SK-N-SH treated with all-trans-retinoic acid at 6 μM for 48 hours (cell line): Measurements from ENCODE around the gene AQP4.

Experiments used
- ATAC-seq: fragments of 200-7000 bp; cut with Tn5 transposase; 3 replicates; pipeline ENCODE4 v1.9.1; 2020; ENCODE audit warnings: mild to moderate bottlenecking, moderate library complexity
- ARNTL ChIP-seq: fragments of 450-650 bp; formaldehyde crosslinking; IDR thresholded peaks from 2 replicates; pipeline ENCODE4 v1.5.0; 2020; ENCODE audit warnings: low read depth, mild to moderate bottlenecking, moderate library complexity, borderline replicate concordance
- CREB5 ChIP-seq: fragments of 250-450 bp; sonication (Bioruptor Pico); IDR thresholded peaks from 2 replicates; pipeline ENCODE4 v1.5.1; 2020; ENCODE audit warnings: low read depth, mild to moderate bottlenecking, moderate library complexity
- CSRNP3 ChIP-seq: fragments of 250-450 bp; sonication (Bioruptor Pico); IDR thresholded peaks from 2 replicates; pipeline ENCODE4 v1.5.1; 2021; ENCODE audit warnings: mild to moderate bottlenecking, moderate library complexity
- ESRRG ChIP-seq: fragments of 250-450 bp; sonication (Bioruptor Pico); IDR thresholded peaks from 2 replicates; pipeline ENCODE4 v1.6.1; 2021; ENCODE audit warnings: mild to moderate bottlenecking
- GLIS3 ChIP-seq: fragments of 250-450 bp; sonication (Bioruptor Pico); IDR thresholded peaks from 2 replicates; pipeline ENCODE4 v1.5.0; 2020; ENCODE audit warnings: mild to moderate bottlenecking, moderate library complexity
- ISL1 ChIP-seq: fragments of 250-450 bp; sonication (Bioruptor Pico); IDR thresholded peaks from 2 replicates; pipeline ENCODE4 v2.1.2; 2022; ENCODE audit warnings: mild to moderate bottlenecking, moderate library complexity
- OSR1 ChIP-seq: fragments of 250-450 bp; sonication (Bioruptor Pico); IDR thresholded peaks from 2 replicates; pipeline ENCODE4 v1.8.0; 2022; ENCODE audit warnings: moderate library complexity, mild to moderate bottlenecking, inconsistent platforms
- PATZ1 ChIP-seq: fragments of 250-450 bp; sonication (Bioruptor Pico); IDR thresholded peaks from 2 replicates; pipeline ENCODE4 v1.8.0; 2020; ENCODE audit warnings: mild to moderate bottlenecking, moderate library complexity, borderline replicate concordance
- POU6F1 ChIP-seq: fragments of 250-450 bp; sonication (Bioruptor Pico); IDR thresholded peaks from 2 replicates; pipeline ENCODE4 v1.8.0; 2021; ENCODE audit warnings: low read depth, mild to moderate bottlenecking, moderate library complexity, borderline replicate concordance
- PPARA ChIP-seq: fragments of 250-450 bp; sonication (Bioruptor Pico); IDR thresholded peaks from 2 replicates; pipeline ENCODE4 v1.5.0; 2020; ENCODE audit warnings: mild to moderate bottlenecking, borderline replicate concordance
- SNAI2 ChIP-seq: fragments of 250-450 bp; sonication (Bioruptor Pico); IDR thresholded peaks from 2 replicates; pipeline ENCODE4 v1.5.0; 2020; ENCODE audit warnings: mild to moderate bottlenecking, moderate library complexity
- TCF4 ChIP-seq: fragments of 250-450 bp; sonication (Bioruptor Pico); IDR thresholded peaks from 2 replicates; pipeline ENCODE4 v1.8.0; 2021; ENCODE audit warnings: mild to moderate bottlenecking, moderate library complexity, borderline replicate concordance
- TSHZ2 ChIP-seq: fragments of 250-450 bp; sonication (Bioruptor Pico); IDR thresholded peaks from 2 replicates; pipeline ENCODE4 v1.5.0; 2020; ENCODE audit warnings: mild to moderate bottlenecking, moderate library complexity
- ZC3H10 ChIP-seq: fragments of 250-450 bp; sonication (Bioruptor Pico); IDR thresholded peaks from 2 replicates; pipeline ENCODE4 v1.5.1; 2021; ENCODE audit warnings: mild to moderate bottlenecking, moderate library complexity
- ZFP30 ChIP-seq: fragments of 450-650 bp; formaldehyde crosslinking; IDR thresholded peaks from 2 replicates; pipeline ENCODE4 v1.5.0; 2022; ENCODE audit warnings: mild to moderate bottlenecking, moderate library complexity
- ZNF565 ChIP-seq: fragments of 450-650 bp; formaldehyde crosslinking; conservative IDR thresholded peaks from 2 replicates; pipeline ENCODE4 v1.5.0; 2020; ENCODE audit warnings: low read depth, mild to moderate bottlenecking, moderate library complexity
- ZNF8 ChIP-seq: fragments of 450-650 bp; formaldehyde crosslinking; IDR thresholded peaks from 2 replicates; pipeline ENCODE4 v1.5.0; 2020; ENCODE audit warnings: mild to moderate bottlenecking, moderate library complexity

The AQP4 gene

GRCh38 chr18:26908906-26909305 lies 43.4 kb upstream of the AQP4 start (continued):
- TF ChIP-seq POU6F1 (CRISPR knock-in tag): no peak

- no peak for ATAC-seq
Measured at GRCh38 chr18:26902291-26902690, 36.8 kb upstream of the AQP4 start.

GRCh38 chr18:26901020-26901419 lies 35.5 kb upstream of the AQP4 start:
- TF ChIP-seq ESRRG: no peak
- TF ChIP-seq POU6F1 (CRISPR knock-in tag): no peak
- TF ChIP-seq SNAI2 (CRISPR knock-in tag): no peak
- TF ChIP-seq OSR1 (CRISPR knock-in tag): no peak
- ATAC-seq: no peak

More at GRCh38 chr18:26902291-26902690, 36.8 kb upstream of the AQP4 start:
- no peak for TF ChIP-seq TCF4 (CRISPR knock-in tag)
- TF ChIP-seq PATZ1 (CRISPR knock-in tag): no peak
- no peak for TF ChIP-seq CREB5 (CRISPR knock-in tag)
- no peak for TF ChIP-seq OSR1 (CRISPR knock-in tag)
- no peak for TF ChIP-seq TSHZ2 (CRISPR knock-in tag)
- TF ChIP-seq ZC3H10 (CRISPR knock-in tag): no peak
- no peak for TF ChIP-seq GLIS3
- no peak for TF ChIP-seq ESRRG
- TF ChIP-seq ZNF565: no peak
- no peak for TF ChIP-seq PPARA (CRISPR knock-in tag)
- TF ChIP-seq ISL1 (CRISPR knock-in tag): no peak
- TF ChIP-seq ZFP30 (CRISPR knock-in tag): no peak
- TF ChIP-seq ARNTL (CRISPR knock-in tag): no peak

- no peak for ATAC-seq
- TF ChIP-seq TCF4 (CRISPR knock-in tag) (no peak), ZNF565 (no peak), CSRNP3 (no peak), PPARA (CRISPR knock-in tag) (no peak), PATZ1 (CRISPR knock-in tag) (no peak), GLIS3 (no peak), ZNF8 (CRISPR knock-in tag) (no peak), CREB5 (CRISPR knock-in tag) (no peak), ARNTL (CRISPR knock-in tag) (no peak), TSHZ2 (CRISPR knock-in tag) (no peak)
Measured at GRCh38 chr18:26894426-26894825, 28.9 kb upstream of the AQP4 start.
